Measurements from ENCODE around the gene TPGS2. TPM values are rescaled to one million over a fixed set of nuclear protein-coding genes. Genes with fewer than 3 reads are reported as not detected.
"Not testable (repeated sequence)": the region's sequence is repeated elsewhere in the genome, so short reads cannot be mapped to it uniquely, and the experiment has no call there.

The TPGS2 gene
- polyA plus RNA-seq, 1 donor, result 69.5 TPM

DNA sequence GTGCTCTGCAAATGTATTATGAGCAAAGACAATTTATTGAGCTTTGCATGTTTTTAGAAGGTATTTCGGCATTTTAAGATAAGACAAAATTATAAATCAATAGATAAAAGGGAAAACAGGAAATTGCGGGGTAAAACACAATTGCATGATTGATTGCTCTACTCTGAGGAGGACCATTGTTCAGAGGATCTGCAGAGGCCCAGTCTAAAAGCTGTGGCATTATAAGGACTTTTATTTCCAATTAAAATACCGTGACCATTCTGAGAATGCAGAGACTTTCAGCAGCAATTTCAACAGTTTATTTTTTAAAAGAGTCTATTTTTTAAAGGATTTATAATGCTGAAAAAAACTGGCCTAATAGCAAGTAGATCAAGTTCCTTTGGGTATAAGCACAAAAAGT is 62.0 kb downstream of the TPGS2 start:
- Histone ChIP-seq H3K27me3 (ENCODE audit: control insufficient read depth, insufficient read depth, low read length) (no peaks in the 10 kb centered on the region), H3K36me3 (ENCODE audit: control insufficient read depth, insufficient read depth, low read length) (no peaks in the 10 kb centered on the region), H3K4me3 (ENCODE audit: low read length) (no peak overlapping the region), H3K9me3 (ENCODE audit: control insufficient read depth, low read depth, low read length) (no peaks in the 10 kb centered on the region), H3K27ac (ENCODE audit: low read length) (no peak overlapping the region), H3K4me1 (ENCODE audit: control insufficient read depth, insufficient read depth, low read length) (no peaks in the 10 kb centered on the region)
- 15% methylated on average over 2 of the region's 3 CpGs for WGBS (ENCODE audit: insufficient coverage, low lambda C conversion rate)
- DNase-seq, result no peak

DNA sequence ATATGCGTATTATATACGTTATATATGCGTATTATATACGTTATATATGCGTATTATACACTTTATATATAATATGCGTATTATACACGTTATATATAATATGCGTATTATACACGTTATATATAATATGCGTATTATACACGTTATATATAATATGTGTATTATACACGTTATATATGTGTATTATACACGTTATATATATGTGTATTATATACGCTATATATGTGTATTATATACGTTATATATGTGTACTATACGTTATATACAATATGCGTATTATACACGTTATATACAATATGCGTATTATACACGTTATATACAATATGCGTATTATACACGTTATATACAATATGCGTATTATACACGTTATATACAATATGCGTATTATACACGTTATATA is 65.8 kb downstream of the TPGS2 start:
- not testable (repeated sequence) for H3K36me3 ChIP-seq (ENCODE audit: control insufficient read depth, insufficient read depth, low read length); H3K27ac ChIP-seq (ENCODE audit: low read length); H3K9me3 ChIP-seq (ENCODE audit: control insufficient read depth, low read depth, low read length); H3K27me3 ChIP-seq (ENCODE audit: control insufficient read depth, insufficient read depth, low read length); H3K4me3 ChIP-seq (ENCODE audit: low read length); DNase-seq; H3K4me1 ChIP-seq (ENCODE audit: control insufficient read depth, insufficient read depth, low read length)
- WGBS (ENCODE audit: insufficient coverage, low lambda C conversion rate), result over 99% methylated on average over 15 of the region's 26 CpGs

DNA sequence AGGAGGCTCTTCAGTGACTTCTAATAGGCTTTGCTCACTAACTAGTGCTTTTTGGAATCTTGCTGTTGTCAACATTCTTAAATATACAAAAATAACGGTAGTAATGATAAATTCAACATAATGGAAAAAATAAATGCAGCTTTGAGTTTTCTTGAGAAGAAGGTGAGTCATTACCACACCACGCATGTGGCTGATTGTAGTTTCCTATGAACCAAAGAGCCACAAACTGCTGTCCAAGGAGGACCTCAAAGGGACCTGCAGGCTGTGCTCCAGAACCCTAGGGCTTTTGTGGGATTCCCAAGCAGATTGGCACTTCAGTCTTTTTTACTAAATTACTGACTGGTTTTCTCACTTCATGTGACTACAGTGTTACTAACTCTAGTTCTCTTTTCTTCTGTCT is 66.7 kb downstream of the TPGS2 start:
- no peaks in the 10 kb centered on the region for H3K4me1 ChIP-seq (ENCODE audit: control insufficient read depth, insufficient read depth, low read length)
- H3K27me3 ChIP-seq (ENCODE audit: control insufficient read depth, insufficient read depth, low read length), result no peaks in the 10 kb centered on the region
- DNase-seq, result no peak
- WGBS (ENCODE audit: insufficient coverage, low lambda C conversion rate), result 100% methylated on average over 1 of the region's 2 CpGs
- H3K9me3 ChIP-seq (ENCODE audit: control insufficient read depth, low read depth, low read length), result no peaks in the 10 kb centered on the region
- H3K27ac ChIP-seq (ENCODE audit: low read length), result no peak overlapping the region
- H3K4me3 ChIP-seq (ENCODE audit: low read length), result no peak overlapping the region
- no peaks in the 10 kb centered on the region for H3K36me3 ChIP-seq (ENCODE audit: control insufficient read depth, insufficient read depth, low read length)

DNA sequence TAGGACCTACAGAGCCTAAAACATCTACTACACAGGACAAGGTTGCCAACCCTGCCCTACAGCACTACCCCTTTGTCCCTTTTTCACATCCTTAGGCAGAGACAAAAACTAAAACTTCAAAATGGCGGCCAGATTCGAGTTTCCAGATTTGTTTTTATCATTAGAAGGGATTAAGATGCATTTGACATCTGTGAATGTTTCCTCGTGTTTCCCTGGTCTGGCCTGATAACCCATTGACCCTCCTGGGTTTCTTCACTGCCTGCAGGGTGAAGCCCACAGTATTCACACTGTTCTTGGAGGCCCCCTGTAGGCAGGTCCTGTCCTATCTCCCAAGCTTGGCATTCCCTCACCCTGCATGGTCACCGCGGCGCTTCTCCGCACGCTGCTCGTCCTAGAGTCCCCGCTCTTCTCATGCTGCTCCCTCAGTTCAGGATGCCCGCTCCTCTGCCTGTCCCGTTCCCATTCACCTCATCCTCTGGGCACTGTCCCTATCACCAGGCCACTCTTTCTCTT is 67.6 kb downstream of the TPGS2 start:
- Histone ChIP-seq H3K4me3 (ENCODE audit: low read length) (no peak overlapping the region), H3K27me3 (ENCODE audit: control insufficient read depth, insufficient read depth, low read length) (no peaks in the 10 kb centered on the region), H3K27ac (ENCODE audit: low read length) (no peak overlapping the region), H3K4me1 (ENCODE audit: control insufficient read depth, insufficient read depth, low read length) (no peaks in the 10 kb centered on the region), H3K9me3 (ENCODE audit: control insufficient read depth, low read depth, low read length) (no peaks in the 10 kb centered on the region), H3K36me3 (ENCODE audit: control insufficient read depth, insufficient read depth, low read length) (no peaks in the 10 kb centered on the region)
- WGBS (ENCODE audit: insufficient coverage, low lambda C conversion rate), result 92% methylated on average over 9 of the region's 12 CpGs
- DNase-seq, result no peak

DNA sequence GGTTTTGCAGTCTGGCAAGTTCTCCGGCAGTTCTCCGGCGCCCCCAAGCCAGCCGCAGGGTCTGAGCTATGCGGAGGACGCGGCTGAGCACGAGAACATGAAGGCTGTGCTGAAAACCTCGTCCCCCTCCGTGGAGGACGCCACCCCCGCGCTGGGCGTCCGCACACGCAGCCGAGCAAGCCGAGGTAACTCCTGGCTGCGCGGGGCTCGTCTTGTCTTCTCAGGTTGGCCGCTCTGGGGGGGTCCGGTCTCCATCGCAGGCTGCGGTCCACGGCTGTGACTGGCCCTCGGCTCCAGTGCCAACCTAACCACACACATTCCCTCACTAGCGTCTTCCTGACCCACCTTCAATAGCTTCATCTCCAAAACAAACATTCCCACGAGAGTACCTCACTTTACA is 68.2 kb downstream of the TPGS2 start:
- H3K36me3 ChIP-seq (ENCODE audit: control insufficient read depth, insufficient read depth, low read length), result no peaks in the 10 kb centered on the region
- no peaks in the 10 kb centered on the region for H3K9me3 ChIP-seq (ENCODE audit: control insufficient read depth, low read depth, low read length)
- no peak overlapping the region for H3K4me3 ChIP-seq (ENCODE audit: low read length)
- WGBS (ENCODE audit: insufficient coverage, low lambda C conversion rate), result no CpG with 5 or more reads among the region's 29 CpGs
- DNase-seq, result peak in 1 of 2 donors; percentile 21
- H3K27me3 ChIP-seq (ENCODE audit: control insufficient read depth, insufficient read depth, low read length), result no peaks in the 10 kb centered on the region
- H3K4me1 ChIP-seq (ENCODE audit: control insufficient read depth, insufficient read depth, low read length), result no peaks in the 10 kb centered on the region
- no peak overlapping the region for H3K27ac ChIP-seq (ENCODE audit: low read length)

DNA sequence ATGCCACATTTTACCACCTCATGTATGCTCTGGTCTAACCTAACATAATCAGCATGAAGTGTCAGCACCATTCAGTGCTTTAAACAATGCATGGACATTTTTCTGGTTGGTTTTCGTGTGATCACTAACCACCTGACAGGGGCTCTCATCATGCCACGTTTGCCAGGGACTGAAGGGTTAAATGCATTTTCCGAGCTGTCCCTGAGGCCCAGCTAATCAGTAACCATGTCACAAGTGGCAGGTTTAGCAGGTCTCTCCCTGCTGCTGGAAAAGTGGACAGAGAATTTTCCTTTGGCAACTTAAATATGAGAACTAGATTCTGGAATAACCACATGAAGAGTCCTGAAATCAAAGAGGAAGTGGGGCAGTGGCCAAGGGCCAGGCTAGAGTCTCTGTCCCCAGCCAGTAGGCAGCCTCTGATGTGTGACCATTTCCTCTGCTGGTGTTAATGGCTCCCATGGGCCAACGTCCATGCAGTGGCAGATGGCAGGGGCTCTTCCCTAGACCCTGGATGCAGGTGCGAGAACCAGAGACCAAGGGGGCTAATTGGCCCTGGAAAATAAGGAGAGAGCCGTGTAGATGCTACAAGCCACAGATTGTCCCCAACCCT is 69.5 kb downstream of the TPGS2 start:
- Histone ChIP-seq H3K4me3 (ENCODE audit: low read length) (no peak overlapping the region), H3K9me3 (ENCODE audit: control insufficient read depth, low read depth, low read length) (no peaks in the 10 kb centered on the region), H3K27ac (ENCODE audit: low read length) (no peak overlapping the region), H3K4me1 (ENCODE audit: control insufficient read depth, insufficient read depth, low read length) (no peaks in the 10 kb centered on the region), H3K36me3 (ENCODE audit: control insufficient read depth, insufficient read depth, low read length) (no peaks in the 10 kb centered on the region), H3K27me3 (ENCODE audit: control insufficient read depth, insufficient read depth, low read length) (no peaks in the 10 kb centered on the region)
- DNase-seq, result no peak
- no CpG with 5 or more reads among the region's 6 CpGs for WGBS (ENCODE audit: insufficient coverage, low lambda C conversion rate)

DNA sequence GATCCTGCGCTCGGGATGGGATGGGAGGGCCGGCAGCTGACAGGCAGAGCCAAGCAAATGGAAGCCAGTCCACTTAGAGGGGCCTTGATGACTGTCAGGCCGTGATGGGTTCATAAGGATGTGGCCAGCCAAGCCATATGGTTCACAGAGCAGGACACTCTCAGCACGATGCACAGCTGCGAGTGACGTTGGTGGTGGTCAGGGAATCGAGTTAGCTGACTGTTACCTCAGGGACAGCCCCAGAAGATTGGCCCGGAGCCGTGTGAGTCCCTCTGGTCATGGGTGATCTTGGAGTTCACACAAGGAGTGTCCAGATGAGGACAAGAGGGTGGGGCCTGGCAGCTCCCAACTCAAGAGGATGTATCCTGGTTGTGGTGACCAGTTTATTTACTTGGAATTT is 70.2 kb downstream of the TPGS2 start:
- no peak overlapping the region for H3K27ac ChIP-seq (ENCODE audit: low read length)

DNA sequence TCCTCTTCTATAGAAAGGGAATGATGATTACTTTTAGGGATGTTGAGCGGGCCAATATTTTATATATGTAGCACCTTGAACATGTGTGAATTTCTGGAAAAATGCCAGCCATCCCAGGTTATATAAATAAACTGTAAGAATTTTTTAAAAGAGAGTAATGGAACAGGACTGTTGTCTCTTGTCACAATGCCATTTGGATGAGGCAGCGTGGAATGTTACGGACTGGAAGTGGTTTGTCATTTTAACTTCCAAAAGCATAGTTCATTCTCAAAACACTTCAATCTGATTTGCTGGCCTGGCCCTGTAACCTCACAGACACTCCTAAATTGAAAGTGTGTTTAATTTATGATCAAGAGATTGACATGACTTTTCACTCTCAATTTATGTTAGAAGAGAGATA is 70.8 kb downstream of the TPGS2 start:
- DNase-seq, result no peak
- no peaks in the 10 kb centered on the region for H3K27me3 ChIP-seq (ENCODE audit: control insufficient read depth, insufficient read depth, low read length)
- H3K4me1 ChIP-seq (ENCODE audit: control insufficient read depth, insufficient read depth, low read length), result no peaks in the 10 kb centered on the region
- H3K36me3 ChIP-seq (ENCODE audit: control insufficient read depth, insufficient read depth, low read length), result no peaks in the 10 kb centered on the region
- H3K27ac ChIP-seq (ENCODE audit: low read length), result no peak overlapping the region
- H3K4me3 ChIP-seq (ENCODE audit: low read length), result no peak overlapping the region
- no peaks in the 10 kb centered on the region for H3K9me3 ChIP-seq (ENCODE audit: control insufficient read depth, low read depth, low read length)
- no CpG with 5 or more reads among the region's 3 CpGs for WGBS (ENCODE audit: insufficient coverage, low lambda C conversion rate)

More for the DNA sequence above, 70.2 kb downstream of the TPGS2 start:
- H3K9me3 ChIP-seq (ENCODE audit: control insufficient read depth, low read depth, low read length), result no peaks in the 10 kb centered on the region
- no peak overlapping the region for H3K4me3 ChIP-seq (ENCODE audit: low read length)
- no CpG with 5 or more reads among the region's 10 CpGs for WGBS (ENCODE audit: insufficient coverage, low lambda C conversion rate)
- H3K36me3 ChIP-seq (ENCODE audit: control insufficient read depth, insufficient read depth, low read length), result no peaks in the 10 kb centered on the region
- DNase-seq, result no peak
- no peaks in the 10 kb centered on the region for H3K4me1 ChIP-seq (ENCODE audit: control insufficient read depth, insufficient read depth, low read length)
- H3K27me3 ChIP-seq (ENCODE audit: control insufficient read depth, insufficient read depth, low read length), result no peaks in the 10 kb centered on the region

DNA sequence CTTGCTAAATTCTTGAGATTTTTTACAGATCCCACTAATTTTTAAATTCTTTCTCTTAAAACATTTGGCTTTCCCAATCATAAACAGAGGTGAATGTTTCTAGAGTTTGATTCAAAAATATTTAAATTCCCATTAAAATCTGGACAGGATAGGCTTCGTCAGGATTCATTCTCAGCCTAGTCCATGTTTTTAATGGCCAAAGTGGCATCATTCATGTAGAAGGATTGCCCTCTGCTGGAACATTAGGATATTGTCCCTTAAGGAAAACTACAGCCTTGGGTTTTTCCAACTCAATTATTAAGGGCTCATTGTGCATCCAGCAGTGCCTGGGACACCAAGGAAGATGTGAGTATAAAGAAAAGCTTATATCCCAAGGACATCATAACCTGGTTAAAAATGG is 71.7 kb downstream of the TPGS2 start:
- Histone ChIP-seq H3K9me3 (ENCODE audit: control insufficient read depth, low read depth, low read length) (no peaks in the 10 kb centered on the region), H3K36me3 (ENCODE audit: control insufficient read depth, insufficient read depth, low read length) (no peaks in the 10 kb centered on the region), H3K27me3 (ENCODE audit: control insufficient read depth, insufficient read depth, low read length) (no peaks in the 10 kb centered on the region), H3K4me3 (ENCODE audit: low read length) (no peak overlapping the region), H3K27ac (ENCODE audit: low read length) (no peak overlapping the region), H3K4me1 (ENCODE audit: control insufficient read depth, insufficient read depth, low read length) (no peaks in the 10 kb centered on the region)
- DNase-seq, result peak; percentile 25 to 34
- WGBS (ENCODE audit: insufficient coverage, low lambda C conversion rate), result no CpG with 5 or more reads among the region's 1 CpG

DNA sequence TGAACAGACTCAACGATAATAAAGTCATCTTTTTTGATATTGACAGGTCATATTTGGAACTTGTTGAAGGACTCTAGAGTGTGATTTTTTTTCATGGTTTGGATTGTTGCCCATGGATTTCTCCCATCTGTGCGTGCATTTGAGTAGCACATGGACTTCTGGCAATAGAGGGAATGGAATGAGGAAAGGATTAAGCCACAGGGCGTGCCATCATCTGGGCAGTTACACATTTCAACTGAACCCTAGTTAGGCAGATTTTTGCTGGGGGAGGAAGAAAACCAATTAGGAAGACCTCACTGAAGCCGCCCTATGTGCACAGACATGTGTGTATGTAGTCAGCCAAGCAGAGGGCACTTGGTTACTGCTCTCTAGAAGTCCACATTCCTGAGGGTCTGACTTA is 72.6 kb downstream of the TPGS2 start:
- H3K4me1 ChIP-seq (ENCODE audit: control insufficient read depth, insufficient read depth, low read length), result no peaks in the 10 kb centered on the region
- DNase-seq, result no peak
- H3K36me3 ChIP-seq (ENCODE audit: control insufficient read depth, insufficient read depth, low read length), result no peaks in the 10 kb centered on the region
- no peaks in the 10 kb centered on the region for H3K27me3 ChIP-seq (ENCODE audit: control insufficient read depth, insufficient read depth, low read length)
- no peak overlapping the region for H3K4me3 ChIP-seq (ENCODE audit: low read length)
- no peaks in the 10 kb centered on the region for H3K9me3 ChIP-seq (ENCODE audit: control insufficient read depth, low read depth, low read length)
- WGBS (ENCODE audit: insufficient coverage, low lambda C conversion rate), result no CpG with 5 or more reads among the region's 4 CpGs
- no peak overlapping the region for H3K27ac ChIP-seq (ENCODE audit: low read length)

Data from large intestine (tissue), 3 donors.